SK-N-MC (cell line): Measurements from ENCODE around the gene ISCA1.

Experiments used
- EZH2 ChIP-seq: fragments of 200-600 bp; sonication (generic); IDR thresholded peaks from one replicate; pipeline ENCODE4 v1.6.1; 2017; ENCODE audit warnings: antibody characterized with exemption
- FOXP2 ChIP-seq: optimal IDR thresholded peaks from 2 replicates; pipeline ENCODE3; 2011; ENCODE audit warnings: mild to moderate bottlenecking, moderate library complexity; ENCODE audit not compliant: insufficient read depth; ENCODE audit errors: extremely low read length, control extremely low read depth
- POLR2AphosphoS5 ChIP-seq: IDR thresholded peaks from 2 replicates; pipeline ENCODE4 v1.6.1; 2012; ENCODE audit warnings: mild to moderate bottlenecking, low read depth, low read length, borderline replicate concordance

GRCh38 chr9:86253577-86253976 is 28.8 kb downstream of the ISCA1 start:
- TF ChIP-seq POLR2AphosphoS5, result no peak
- no peak for TF ChIP-seq EZH2
- TF ChIP-seq FOXP2, result no peak
